Thymus (tissue), 11 donors: ENCODE measurements around the gene TDP1. TPM values are rescaled to one million over a fixed set of nuclear protein-coding genes. Genes with fewer than 3 reads are reported as not detected.
A peak's percentile ranks its signal among the peaks of the same experiment; 100 is the strongest.

ENCODE experiments used
- DNase-seq, 9 donors: peaks; one replicate each; pipeline ENCODE4 v3.0.0-alpha.2; 2013; ENCODE audit warnings: low spot score in 9 of 9, low read depth in 6 of 9, missing footprints in 1 of 9
- H3K27ac ChIP-seq, 2 donors: one replicate each; pipeline ENCODE4 v1.5.1; 2013; ENCODE audit warnings: control low read depth in 1 of 2, low read depth in 1 of 2, low read length in 1 of 2, mild to moderate bottlenecking in 1 of 2, moderate library complexity in 1 of 2
- H3K27me3 ChIP-seq, 2 donors: one replicate each; pipeline ENCODE4 v1.5.1; 2013; ENCODE audit warnings: low read length in 1 of 2; ENCODE audit not compliant: control insufficient read depth in 2 of 2, insufficient read depth in 1 of 2
- H3K36me3 ChIP-seq, 2 donors: one replicate each; pipeline ENCODE4 v1.5.1; 2013; ENCODE audit warnings: low read length in 1 of 2, mild to moderate bottlenecking in 1 of 2, moderate library complexity in 1 of 2; ENCODE audit not compliant: control insufficient read depth in 2 of 2, insufficient read depth in 2 of 2
- H3K4me1 ChIP-seq, 2 donors: one replicate each; pipeline ENCODE4 v1.5.1; 2013; ENCODE audit warnings: low read length in 2 of 2; ENCODE audit not compliant: control insufficient read depth in 2 of 2, insufficient read depth in 2 of 2
- H3K4me3 ChIP-seq, 2 donors: one replicate each; pipeline ENCODE4 v1.5.1; 2013; ENCODE audit warnings: low read length in 2 of 2, control low read depth in 1 of 2, mild to moderate bottlenecking in 1 of 2
- H3K9me3 ChIP-seq, 2 donors: one replicate each; pipeline ENCODE4 v1.5.1; 2013; ENCODE audit warnings: low read length in 1 of 2, mild to moderate bottlenecking in 1 of 2; ENCODE audit not compliant: control insufficient read depth in 2 of 2, insufficient read depth in 1 of 2
- WGBS: extraction: QIAGEN DNeasy Blood & Tissue Kit; methylation state at CpG from one replicate; pipeline ENCODE4 v1.1.7; 2013; 5-methylcytosine and 5-hydroxymethylcytosine counted together
- polyA plus RNA-seq: library from polyadenylated mRNA; stranded (reverse); fragments of 200-250 nt; gene quantifications from one replicate; pipeline ENCODE4 v1.2.3, GENCODE V29; 2013
- total RNA-seq: library from RNA; stranded (reverse); fragments of 120-200 nt; gene quantifications from one replicate; pipeline ENCODE4 v1.2.4, GENCODE V29; 2013
- donor health status: healthy.

TDP1 gene
- total and polyA plus RNA-seq, 2 donors = 12.5 to 31.4 TPM

DNA sequence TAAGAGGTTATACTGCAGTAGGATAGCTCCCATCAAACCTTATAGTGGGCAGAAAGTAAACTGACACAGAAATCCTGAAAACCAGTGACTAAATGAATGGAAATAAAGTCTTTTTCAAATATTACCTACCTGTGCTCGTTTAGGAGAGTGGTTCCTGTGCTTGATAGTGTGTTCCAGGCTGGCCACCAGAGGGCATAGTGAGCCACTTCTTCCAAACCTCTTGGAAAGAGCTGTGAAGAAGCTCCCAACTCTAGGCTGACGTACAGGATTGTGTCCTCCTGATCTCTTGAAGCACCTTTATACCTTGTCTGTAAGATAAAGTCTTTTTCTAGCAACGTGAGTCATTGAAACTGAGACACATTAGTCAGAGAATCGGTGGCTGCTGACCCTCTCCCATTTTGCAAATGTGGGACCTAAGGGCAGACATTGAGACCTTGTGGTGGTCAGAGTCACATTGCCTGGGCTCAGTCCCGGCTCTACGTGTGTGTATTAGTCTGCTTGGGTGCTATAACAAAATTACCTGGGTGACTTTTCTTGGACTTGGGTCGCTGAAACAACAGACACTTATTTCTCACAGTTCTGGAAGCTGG, 17.6 kb downstream of the TDP1 start:
- Histone ChIP-seq H3K36me3 (peaks cover 44 to 69% of the 10 kb centered on the region in 2 donors), H3K27ac (no peak overlapping the region), H3K4me3 (no peak overlapping the region), H3K4me1 (no peaks in the 10 kb centered on the region), H3K27me3 (no peaks in the 10 kb centered on the region), H3K9me3 (no peaks in the 10 kb centered on the region)
- peak in 4 of 9 donors; percentile 28 to 56 (median 44) for DNase-seq
- 80% methylated on average over 7 of the region's 7 CpGs for WGBS

GRCh38 chr14:89977668-89978067, 21.9 kb downstream of the TDP1 start:
- 96% methylated on average over 4 of the region's 4 CpGs for WGBS
- Histone ChIP-seq H3K36me3 (peaks cover 39 to 74% of the 10 kb centered on the region in 2 donors), H3K4me3 (no peak overlapping the region), H3K27me3 (no peaks in the 10 kb centered on the region), H3K9me3 (no peaks in the 10 kb centered on the region), H3K27ac (no peak overlapping the region), H3K4me1 (no peaks in the 10 kb centered on the region)
- DNase-seq = no peak

DNA sequence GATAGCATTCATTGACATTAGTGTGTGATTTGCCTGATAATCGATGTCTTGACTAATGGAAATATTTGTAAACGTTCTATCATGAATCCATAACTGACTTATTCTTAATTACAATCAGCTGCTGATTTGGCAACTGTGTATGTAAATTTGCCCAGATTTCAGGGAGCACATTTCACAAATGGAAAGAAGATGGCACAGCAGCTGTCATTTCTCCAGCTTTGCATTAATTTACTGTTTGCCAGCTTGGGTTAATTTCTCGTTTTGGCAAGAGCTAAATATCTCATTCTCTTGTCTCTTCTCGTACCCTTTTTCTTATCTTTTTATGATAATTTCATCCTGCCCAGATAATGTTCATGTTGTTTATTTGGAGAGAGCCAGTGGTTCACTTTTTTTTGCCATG, 22.9 kb downstream of the TDP1 start:
- Histone ChIP-seq H3K4me1 (no peaks in the 10 kb centered on the region), H3K27me3 (no peaks in the 10 kb centered on the region), H3K4me3 (no peak overlapping the region), H3K36me3 (peaks cover 42 to 74% of the 10 kb centered on the region in 2 donors), H3K9me3 (no peaks in the 10 kb centered on the region), H3K27ac (no peak overlapping the region)
- WGBS = 98% methylated on average over 4 of the region's 4 CpGs
- no peak for DNase-seq

DNA sequence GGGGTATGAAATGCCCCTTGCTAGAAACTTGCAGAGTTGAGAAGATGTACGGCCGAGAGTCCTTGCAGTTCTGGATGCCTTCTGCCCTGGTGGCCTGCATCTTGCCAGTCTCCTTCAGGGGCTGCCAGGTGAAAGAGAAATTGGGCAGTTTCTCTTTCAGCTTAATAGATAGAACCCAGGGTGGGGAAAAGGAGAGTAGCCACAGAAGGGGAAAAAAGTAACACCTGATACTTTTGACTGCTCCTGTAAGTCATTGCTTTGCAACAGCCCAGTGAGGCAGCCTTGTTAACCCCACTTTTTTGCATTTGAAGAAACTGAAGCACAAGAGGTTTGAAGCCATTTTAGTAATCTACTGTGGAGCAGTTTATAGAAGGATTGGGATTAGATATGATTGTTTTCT, 27.6 kb downstream of the TDP1 start:
- no peak overlapping the region for H3K4me3 ChIP-seq
- no peak for DNase-seq
- no peaks in the 10 kb centered on the region for H3K9me3 ChIP-seq
- peaks cover 56 to 79% of the 10 kb centered on the region in 2 donors for H3K36me3 ChIP-seq
- no peaks in the 10 kb centered on the region for H3K27me3 ChIP-seq
- no peak overlapping the region for H3K27ac ChIP-seq
- WGBS = 97% methylated on average over 2 of the region's 2 CpGs
- no peaks in the 10 kb centered on the region for H3K4me1 ChIP-seq

GRCh38 chr14:89986462-89987160, 30.9 kb downstream of the TDP1 start:
- H3K36me3 ChIP-seq = peaks cover 45 to 77% of the 10 kb centered on the region in 2 donors
- 98% methylated on average over 5 of the region's 5 CpGs for WGBS
- no peak for DNase-seq
- H3K27me3 ChIP-seq = no peaks in the 10 kb centered on the region
- no peak overlapping the region for H3K27ac ChIP-seq
- H3K9me3 ChIP-seq = no peaks in the 10 kb centered on the region
- H3K4me1 ChIP-seq = no peaks in the 10 kb centered on the region
- H3K4me3 ChIP-seq = no peak overlapping the region

DNA sequence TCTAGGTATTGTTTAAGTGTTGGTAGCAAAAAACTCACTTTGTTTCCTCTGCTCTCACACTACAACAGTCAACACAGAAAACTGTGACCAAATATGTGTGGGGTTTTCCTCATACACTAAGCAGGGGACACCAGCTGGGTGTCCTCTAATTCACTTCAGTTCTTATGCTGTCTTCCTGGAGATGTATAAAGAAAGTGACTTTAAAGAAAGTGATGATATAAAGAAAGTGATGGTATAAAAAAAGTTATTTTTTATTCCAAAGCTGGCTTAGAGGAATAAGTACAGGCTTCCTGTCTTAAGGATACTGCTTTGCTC, 31.4 kb downstream of the TDP1 start:
- peaks cover 41 to 73% of the 10 kb centered on the region in 2 donors for H3K36me3 ChIP-seq
- H3K27ac ChIP-seq = no peak overlapping the region
- no peak overlapping the region for H3K4me3 ChIP-seq
- DNase-seq = no peak
- no peaks in the 10 kb centered on the region for H3K27me3 ChIP-seq
- H3K9me3 ChIP-seq = no peaks in the 10 kb centered on the region
- H3K4me1 ChIP-seq = no peaks in the 10 kb centered on the region

DNA sequence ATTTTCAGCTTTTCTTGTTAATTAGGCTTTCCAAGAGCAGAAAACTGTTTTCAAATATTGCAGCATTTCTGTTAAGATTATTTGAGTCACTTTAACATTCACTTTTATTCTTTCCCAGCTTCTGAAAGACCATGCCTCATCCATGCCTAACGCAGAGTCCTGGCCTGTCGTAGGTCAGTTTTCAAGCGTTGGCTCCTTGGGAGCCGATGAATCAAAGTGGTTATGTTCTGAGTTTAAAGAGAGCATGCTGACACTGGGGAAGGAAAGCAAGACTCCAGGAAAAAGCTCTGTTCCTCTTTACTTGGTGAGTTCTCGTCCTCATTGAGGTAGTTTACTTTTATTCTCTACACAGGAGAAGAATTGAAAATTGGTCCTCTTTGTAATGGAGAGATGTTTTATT, 33.1 kb downstream of the TDP1 start:
- peaks cover 43 to 74% of the 10 kb centered on the region in 2 donors for H3K36me3 ChIP-seq
- WGBS = 98% methylated on average over 5 of the region's 5 CpGs
- H3K27ac ChIP-seq = no peak overlapping the region
- H3K4me3 ChIP-seq = no peak overlapping the region
- no peaks in the 10 kb centered on the region for H3K9me3 ChIP-seq
- H3K27me3 ChIP-seq = no peaks in the 10 kb centered on the region
- no peak for DNase-seq
- H3K4me1 ChIP-seq = no peaks in the 10 kb centered on the region

DNA sequence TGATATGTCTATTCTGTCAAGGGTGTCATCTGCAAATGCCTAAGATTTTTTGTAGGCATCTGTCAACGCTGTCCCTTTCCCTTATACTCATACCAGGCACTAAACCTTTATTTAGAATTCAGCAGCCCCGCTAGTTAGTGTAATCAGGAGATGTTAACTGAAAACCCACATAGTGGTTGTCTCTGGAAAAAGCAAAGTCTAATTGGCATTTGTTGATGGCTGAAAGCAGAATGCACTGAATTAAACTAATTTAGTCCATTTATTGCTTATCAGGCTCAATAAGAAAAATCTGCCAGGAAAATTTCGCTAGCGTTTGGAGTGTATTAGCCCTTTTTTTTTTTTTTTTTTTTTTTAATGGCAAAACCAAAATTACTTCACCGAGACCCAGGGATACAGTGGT, 34.5 kb downstream of the TDP1 start:
- Histone ChIP-seq H3K9me3 (no peaks in the 10 kb centered on the region), H3K36me3 (peaks cover 45 to 78% of the 10 kb centered on the region in 2 donors)
- WGBS = 98% methylated on average over 5 of the region's 5 CpGs

GRCh38 chr14:89990623-89991275, 35.0 kb downstream of the TDP1 start:
- no peaks in the 10 kb centered on the region for H3K27me3 ChIP-seq
- 94% methylated on average over 2 of the region's 2 CpGs for WGBS
- no peaks in the 10 kb centered on the region for H3K4me1 ChIP-seq
- no peaks in the 10 kb centered on the region for H3K9me3 ChIP-seq
- peaks cover 45 to 79% of the 10 kb centered on the region in 2 donors for H3K36me3 ChIP-seq
- no peak overlapping the region for H3K4me3 ChIP-seq
- no peak overlapping the region for H3K27ac ChIP-seq
- no peak for DNase-seq

More for the DNA sequence above, 34.5 kb downstream of the TDP1 start:
- no peak for DNase-seq
- H3K27ac ChIP-seq = no peak overlapping the region
- H3K27me3 ChIP-seq = no peaks in the 10 kb centered on the region
- H3K4me3 ChIP-seq = no peak overlapping the region
- H3K4me1 ChIP-seq = no peaks in the 10 kb centered on the region
